K562 (cell line): ENCODE data around the gene SNX9. TPM values are rescaled to one million over a fixed set of nuclear protein-coding genes. Genes with fewer than 3 reads are reported as not detected.

Experiments used
- CBX2 ChIP-seq: fragments of 200-600 bp; sonication (generic); IDR thresholded peaks from one replicate; pipeline ENCODE4 v1.6.1; 2012; ENCODE audit warnings: mild to moderate bottlenecking, low read length, inconsistent platforms; ENCODE audit not compliant: insufficient read depth, poor library complexity, severe bottlenecking
- CCNT2 ChIP-seq: IDR thresholded peaks from 2 replicates; pipeline ENCODE4 v1.6.1; 2011; ENCODE audit warnings: borderline replicate concordance, low read depth, mild to moderate bottlenecking, moderate library complexity, mixed read lengths, low read length; ENCODE audit not compliant: insufficient read length; ENCODE audit errors: extremely low read depth
- CREM ChIP-seq: IDR thresholded peaks from 2 replicates; pipeline ENCODE4 v1.6.1; 2014; ENCODE audit warnings: antibody characterized with exemption, low read depth
- CSDE1 ChIP-seq, 2 experiments: fragments of 450-650 bp; IDR thresholded peaks; 2 replicates each; pipeline ENCODE4 v1.6.1; 2016; ENCODE audit warnings: mild to moderate bottlenecking in 1 of 2
- ETS2 ChIP-seq: IDR thresholded peaks from 2 replicates; pipeline ENCODE4 v1.6.1; 2016; ENCODE audit warnings: borderline replicate concordance, missing genetic modification characterization, mild to moderate bottlenecking, moderate library complexity, missing compliant biosample characterization; ENCODE audit not compliant: poor library complexity, severe bottlenecking
- ETV1 ChIP-seq: fragments of 450-650 bp; conservative IDR thresholded peaks from 2 replicates; pipeline ENCODE4 v1.6.1; 2016; ENCODE audit warnings: missing genetic modification characterization, control low read depth, low read depth, missing compliant biosample characterization
- GTF2A2 ChIP-seq: IDR thresholded peaks from 2 replicates; pipeline ENCODE4 v1.6.1; 2016; ENCODE audit warnings: mild to moderate bottlenecking, missing genetic modification characterization, missing compliant biosample characterization
- HNRNPL ChIP-seq: fragments of 200-400 bp; formaldehyde crosslinking; IDR thresholded peaks from 2 replicates; pipeline ENCODE4 v1.6.1; 2017; ENCODE audit warnings: low read depth, mild to moderate bottlenecking, low read length
- ILF3 ChIP-seq: fragments of 450-650 bp; IDR thresholded peaks from 2 replicates; pipeline ENCODE4 v1.6.1; 2018; ENCODE audit warnings: antibody characterized with exemption, mild to moderate bottlenecking, moderate library complexity, borderline replicate concordance
- KDM5B ChIP-seq: fragments of 200-600 bp; sonication (generic); IDR thresholded peaks from 2 replicates; pipeline ENCODE4 v1.6.1; 2012; ENCODE audit warnings: low read depth, mild to moderate bottlenecking, moderate library complexity, low read length, control low read depth, inconsistent platforms; ENCODE audit not compliant: insufficient replicate concordance
- MCM3 ChIP-seq: fragments of 450-650 bp; IDR thresholded peaks from 2 replicates; pipeline ENCODE4 v1.6.1; 2016
- MCM7 ChIP-seq, 2 experiments: fragments of 450-650 bp; IDR thresholded peaks; 2 replicates each; pipeline ENCODE4 v1.6.1; 2016 to 2018
- NR3C1 ChIP-seq: sonication (generic); formaldehyde crosslinking; IDR thresholded peaks from 2 replicates; pipeline ENCODE4 v1.8.1; 2022; ENCODE audit warnings: missing genetic modification reagents
- PHB2 ChIP-seq: fragments of 450-650 bp; IDR thresholded peaks from 2 replicates; pipeline ENCODE4 v1.6.1; 2017; ENCODE audit warnings: low read depth
- POLR2AphosphoS5 ChIP-seq: IDR thresholded peaks from 2 replicates; pipeline ENCODE4 v1.6.1; 2011; ENCODE audit warnings: mild to moderate bottlenecking, low read depth, low read length, moderate library complexity; ENCODE audit not compliant: control insufficient read depth, insufficient read depth
- RAD21 ChIP-seq, 2 experiments: fragments of 250-450 bp in 1 of 2; fragments of 450-650 bp in 1 of 2; sonication (Bioruptor Pico) in 1 of 2; formaldehyde crosslinking in 1 of 2; IDR thresholded peaks in 1 of 2; conservative IDR thresholded peaks in 1 of 2; 2 replicates each; pipeline versions ENCODE4 v1.4.0 to v1.8.0; 2020 to 2022; ENCODE audit warnings: mild to moderate bottlenecking in 2 of 2, moderate library complexity in 1 of 2
- RBBP5 ChIP-seq: fragments of 200-600 bp; sonication (generic); IDR thresholded peaks from 2 replicates; pipeline ENCODE4 v1.6.1; 2012; ENCODE audit warnings: borderline replicate concordance, mild to moderate bottlenecking, low read length, control low read depth, inconsistent platforms; ENCODE audit not compliant: insufficient read depth, poor library complexity, severe bottlenecking
- RBM14 ChIP-seq: fragments of 200-400 bp; formaldehyde crosslinking; IDR thresholded peaks from 2 replicates; pipeline ENCODE4 v1.6.1; 2018; ENCODE audit warnings: low read depth, mild to moderate bottlenecking, low read length, moderate library complexity, borderline replicate concordance; ENCODE audit not compliant: insufficient read depth
- SMAD4 ChIP-seq: fragments of 250-450 bp; sonication (Bioruptor Pico); conservative IDR thresholded peaks from 2 replicates; pipeline ENCODE4 v1.8.0; 2021; ENCODE audit warnings: inconsistent platforms, mild to moderate bottlenecking, moderate library complexity
- SNIP1 ChIP-seq: fragments of 450-650 bp; IDR thresholded peaks from 2 replicates; pipeline ENCODE4 v1.7.1; 2017; ENCODE audit warnings: low read depth, mild to moderate bottlenecking
- ZFPM2 ChIP-seq: fragments of 250-450 bp; sonication (Bioruptor Pico); IDR thresholded peaks from 2 replicates; pipeline ENCODE4 v1.5.1; 2022; ENCODE audit warnings: mild to moderate bottlenecking
- ZNF311 ChIP-seq: fragments of 250-450 bp; sonication (Bioruptor Pico); IDR thresholded peaks from 2 replicates; pipeline ENCODE4 v1.4.0; 2020; ENCODE audit warnings: mild to moderate bottlenecking, moderate library complexity
- ZNF79 ChIP-seq: fragments of 250-450 bp; sonication (Bioruptor Pico); IDR thresholded peaks from 2 replicates; pipeline ENCODE4 v1.4.0; 2020; ENCODE audit warnings: low read depth, mild to moderate bottlenecking, moderate library complexity
- polyA plus RNA-seq, 8 experiments: library from polyadenylated mRNA; depleted of rRNA in 4 of 8; stranded (reverse) in 5 of 8; unstranded in 3 of 8; fragments of >200 nt; fragmentation: Nextera tagmentation in 2 of 8; fragmentation: Illumina TruSeq in 1 of 8; extraction: Ambion mirVana in 2 of 8; extraction: Trizol in 1 of 8; gene quantifications; 2 replicates each; pipeline versions ENCODE4 v1.2.1 to v1.2.3, GENCODE V29; 2011 to 2014; ENCODE audit warnings: inconsistent platforms in 1 of 8, missing spikeins in 1 of 8
- total RNA-seq, 7 experiments: library from RNA; depleted of rRNA in 6 of 7; stranded (reverse); fragments of >200 nt in 6 of 7; fragmentation: Illumina TruSeq in 2 of 7; extraction: Trizol in 2 of 7; gene quantifications; 2 replicates each; pipeline versions ENCODE4 v1.2.1 to v1.2.3, GENCODE V29; 2011 to 2021; ENCODE audit warnings: low replicate concordance in 1 of 7
- TF ChIP-seq, protein P1 (sequence below), 2 experiments: IDR thresholded peaks; 2 replicates each; pipeline ENCODE4 v1.6.1; 2012; ENCODE audit warnings: improper control_type of control experiment in 2 of 2, low read depth in 2 of 2, low read length in 2 of 2, borderline replicate concordance in 1 of 2

The SNX9 gene
- total and polyA plus RNA-seq, 9 of the 15 experiments (the other 6 are each of a cell fraction or from before 2014, with no cell fraction given): 6.0 to 81.7 (median 57.1) TPM

DNA sequence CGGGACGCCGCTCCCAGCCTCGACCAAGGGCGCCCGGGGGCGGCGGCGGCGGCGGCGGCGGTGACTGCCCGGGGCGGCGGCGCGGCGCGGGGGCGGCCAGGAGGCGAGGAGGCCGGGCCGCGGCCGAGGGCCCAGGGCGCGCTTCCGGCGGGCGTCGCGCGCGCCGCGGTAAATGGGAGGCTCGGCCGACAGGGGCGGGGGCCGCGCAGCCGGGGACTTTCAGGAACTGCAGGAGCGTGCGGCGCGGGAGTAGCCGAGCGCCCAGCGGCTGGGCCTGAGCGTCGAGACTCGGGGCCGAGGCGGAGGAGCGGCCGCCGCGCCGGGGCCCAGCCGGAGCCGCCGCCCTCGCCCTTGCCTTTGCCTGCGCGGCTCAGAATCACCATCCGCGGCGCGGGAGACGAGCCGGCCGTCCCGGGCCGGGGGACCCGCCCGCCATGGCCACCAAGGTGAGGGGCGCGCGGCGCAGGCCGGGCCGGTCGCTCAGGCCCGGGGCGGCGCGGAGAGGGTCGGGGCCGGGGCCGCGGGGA lies at the start of gene SNX9 (continued):
- TF ChIP-seq KDM5B: peak; percentile 0
- no peak for TF ChIP-seq ZNF311 (CRISPR knock-in tag)
- no peak for TF ChIP-seq ZFPM2 (CRISPR knock-in tag)
- no peak for TF ChIP-seq ETS2
- TF ChIP-seq PHB2: no peak
- TF ChIP-seq RBM14: no peak
- no peak for TF ChIP-seq MCM7 (IDR thresholded peaks at IDR 0.05)
- TF ChIP-seq CREM: peak; percentile 46; the same call in 1 of the 2 replicates
- TF ChIP-seq CSDE1 (IDR thresholded peaks at IDR 0.05): no peak
- no peak for TF ChIP-seq ZNF79 (CRISPR knock-in tag)
- no peak for TF ChIP-seq ETV1 (tag)
- peak; percentile 86 for TF ChIP-seq CCNT2
- TF ChIP-seq CBX2: no peak
- TF ChIP-seq MCM3: no peak
- TF ChIP-seq GTF2A2 (tag): no peak
- TF ChIP-seq, protein P1, sequence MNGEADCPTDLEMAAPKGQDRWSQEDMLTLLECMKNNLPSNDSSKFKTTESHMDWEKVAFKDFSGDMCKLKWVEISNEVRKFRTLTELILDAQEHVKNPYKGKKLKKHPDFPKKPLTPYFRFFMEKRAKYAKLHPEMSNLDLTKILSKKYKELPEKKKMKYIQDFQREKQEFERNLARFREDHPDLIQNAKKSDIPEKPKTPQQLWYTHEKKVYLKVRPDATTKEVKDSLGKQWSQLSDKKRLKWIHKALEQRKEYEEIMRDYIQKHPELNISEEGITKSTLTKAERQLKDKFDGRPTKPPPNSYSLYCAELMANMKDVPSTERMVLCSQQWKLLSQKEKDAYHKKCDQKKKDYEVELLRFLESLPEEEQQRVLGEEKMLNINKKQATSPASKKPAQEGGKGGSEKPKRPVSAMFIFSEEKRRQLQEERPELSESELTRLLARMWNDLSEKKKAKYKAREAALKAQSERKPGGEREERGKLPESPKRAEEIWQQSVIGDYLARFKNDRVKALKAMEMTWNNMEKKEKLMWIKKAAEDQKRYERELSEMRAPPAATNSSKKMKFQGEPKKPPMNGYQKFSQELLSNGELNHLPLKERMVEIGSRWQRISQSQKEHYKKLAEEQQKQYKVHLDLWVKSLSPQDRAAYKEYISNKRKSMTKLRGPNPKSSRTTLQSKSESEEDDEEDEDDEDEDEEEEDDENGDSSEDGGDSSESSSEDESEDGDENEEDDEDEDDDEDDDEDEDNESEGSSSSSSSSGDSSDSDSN (IDR thresholded peaks at IDR 0.05; ENCODE audit: borderline replicate concordance in 1 of 2, low read depth in 2 of 2, low read length in 2 of 2): peak; percentile 93 to 96
- no peak for TF ChIP-seq SNIP1
- peak; percentile 55; the same call in 1 of the 2 replicates for TF ChIP-seq POLR2AphosphoS5
- peak; percentile 79; the same call in 1 of the 2 replicates for TF ChIP-seq ILF3
- TF ChIP-seq NR3C1 (CRISPR knock-in tag): peak; percentile 49
- TF ChIP-seq RAD21 (CRISPR knock-in tag; conservative IDR thresholded peaks at IDR 0.05 in 1 of 2, IDR thresholded peaks at IDR 0.05 in 1 of 2): peak in 1 of 2 experiments; percentile 22; a peak in 2 of 4 replicates
- peak; percentile 80 for TF ChIP-seq SMAD4
- TF ChIP-seq RBBP5: peak; percentile 71
- TF ChIP-seq HNRNPL: no peak
